ENCODE measurements around the gene CBARP.

The CBARP gene

GRCh38 chr19:1254081-1254527 is 16.3 kb upstream of the CBARP start:
- in situ Hi-C loops (cut with MboI; ENCODE audit: low sequenced_read_pairs): no loop called here

- in situ Hi-C loops (cut with MboI; ENCODE audit: low sequenced_read_pairs): no loop called here
Observed at GRCh38 chr19:1253514-1254080, 15.8 kb upstream of the CBARP start.

- in situ Hi-C loops (cut with MboI; ENCODE audit: low sequenced_read_pairs): no loop called here
Observed at GRCh38 chr19:1252821-1253513, 15.2 kb upstream of the CBARP start.

- in situ Hi-C loops (cut with MboI; ENCODE audit: low sequenced_read_pairs): no loop called here
Observed at GRCh38 chr19:1252221-1252820, 14.5 kb upstream of the CBARP start.

- in situ Hi-C loops (cut with MboI; ENCODE audit: low sequenced_read_pairs): no loop called here
Observed at GRCh38 chr19:1251330-1252220, 13.8 kb upstream of the CBARP start.

GRCh38 chr19:1250437-1251260 is 12.8 kb upstream of the CBARP start:
- in situ Hi-C loops (cut with MboI; ENCODE audit: low sequenced_read_pairs): no loop called here

- in situ Hi-C loops (cut with MboI; ENCODE audit: low sequenced_read_pairs): loop anchor here (10.0 kb wide), 1 partner anchor 325 kb away; the partner anchor contains the start of gene ARID3A
Observed at GRCh38 chr19:1249990-1250436, 12.2 kb upstream of the CBARP start.

- in situ Hi-C loops (cut with MboI; ENCODE audit: low sequenced_read_pairs): loop anchor here (10.0 kb wide), 1 partner anchor 325 kb away; the partner anchor contains the start of gene ARID3A
Observed at GRCh38 chr19:1249298-1249989, 11.6 kb upstream of the CBARP start.

- in situ Hi-C loops (cut with MboI; ENCODE audit: low sequenced_read_pairs): loop anchor here (10.0 kb wide), 1 partner anchor 324 kb away; the partner anchor contains the start of gene ARID3A
Observed at GRCh38 chr19:1248786-1249297, 11.0 kb upstream of the CBARP start.

- in situ Hi-C loops (cut with MboI; ENCODE audit: low sequenced_read_pairs): loop anchor here (10.0 kb wide), 1 partner anchor 323 kb away; the partner anchor contains the start of gene ARID3A
Observed at GRCh38 chr19:1248139-1248785, 10.5 kb upstream of the CBARP start, which contains the start of gene MIDN. Gene MIDN, plus strand, starts transcription at chr19:1248583. Its CDS starts 1,714 bp downstream, at chr19:1250297.

- in situ Hi-C loops (cut with MboI; ENCODE audit: low sequenced_read_pairs): loop anchor here (10.0 kb wide), 1 partner anchor 323 kb away; the partner anchor contains the start of gene ARID3A
Observed at GRCh38 chr19:1247748-1248138, 9.9 kb upstream of the CBARP start.

- in situ Hi-C loops (cut with MboI; ENCODE audit: low sequenced_read_pairs): loop anchor here (10.0 kb wide), 1 partner anchor 322 kb away; the partner anchor contains the start of gene ARID3A
Observed at GRCh38 chr19:1246265-1247087, 8.7 kb upstream of the CBARP start.

- in situ Hi-C loops (cut with MboI; ENCODE audit: low sequenced_read_pairs): loop anchor here (10.0 kb wide), 1 partner anchor 321 kb away; the partner anchor contains the start of gene ARID3A
Observed at GRCh38 chr19:1245494-1246264, 7.9 kb upstream of the CBARP start.

GRCh38 chr19:1244693-1245451 is 7.1 kb upstream of the CBARP start:
- in situ Hi-C loops (cut with MboI; ENCODE audit: low sequenced_read_pairs): loop anchor here (10.0 kb wide), 1 partner anchor 320 kb away; the partner anchor contains the start of gene ARID3A

GRCh38 chr19:1243768-1244692 is 6.2 kb upstream of the CBARP start:
- in situ Hi-C loops (cut with MboI; ENCODE audit: low sequenced_read_pairs): loop anchor here (10.0 kb wide), 1 partner anchor 319 kb away; the partner anchor contains the start of gene ARID3A

Measured in HL-60/S4 (cell line).